GM19043 (cell line): ENCODE data around the gene PLPPR3.

Experiments
- ATAC-seq: cut with Tn5 transposase; IDR thresholded peaks from one replicate; pipeline ENCODE4 v1.9.1; 2021; ENCODE audit warnings: low read depth; ENCODE audit not compliant: unreplicated experiment

The PLPPR3 gene

GRCh38 chr19:810883-811489, 10.8 kb downstream of the PLPPR3 start:
- no peak for ATAC-seq

GRCh38 chr19:810077-810855, 11.5 kb downstream of the PLPPR3 start:
- ATAC-seq = no peak

- ATAC-seq = no peak
Measured at GRCh38 chr19:808423-808775, 13.4 kb downstream of the PLPPR3 start.

GRCh38 chr19:807627-808422, 13.9 kb downstream of the PLPPR3 start:
- no peak for ATAC-seq

GRCh38 chr19:806815-807421, 14.8 kb downstream of the PLPPR3 start:
- ATAC-seq = no peak

- ATAC-seq = no peak
Measured at GRCh38 chr19:805600-806550, 15.9 kb downstream of the PLPPR3 start.

GRCh38 chr19:805166-805551, 16.6 kb downstream of the PLPPR3 start:
- ATAC-seq = no peak

- ATAC-seq = no peak
Measured at GRCh38 chr19:804419-805165, 17.2 kb downstream of the PLPPR3 start.

- no peak for ATAC-seq
Measured at GRCh38 chr19:803686-804418, 17.9 kb downstream of the PLPPR3 start.

GRCh38 chr19:803099-803561, 18.6 kb downstream of the PLPPR3 start:
- ATAC-seq = no peak

- no peak for ATAC-seq
Measured at GRCh38 chr19:802498-803098, 19.2 kb downstream of the PLPPR3 start.

GRCh38 chr19:801861-802497, 19.8 kb downstream of the PLPPR3 start:
- no peak for ATAC-seq

GRCh38 chr19:801030-801860, 20.5 kb downstream of the PLPPR3 start:
- no peak for ATAC-seq

- no peak for ATAC-seq
Measured at GRCh38 chr19:800360-801029, 21.3 kb downstream of the PLPPR3 start.

GRCh38 chr19:799076-799881, 22.5 kb downstream of the PLPPR3 start:
- ATAC-seq = no peak
